CD4-positive, alpha-beta T cell treated with Interleukin-17A for 1 hour (primary cell): ENCODE measurements around the gene ZNRD2.
A peak's percentile ranks its signal among the peaks of the same experiment; 100 is the strongest.
"Not testable (repeated sequence)": the region's sequence is repeated elsewhere in the genome, so short reads cannot be mapped to it uniquely, and the experiment has no call there.

Experiments used
- DNase-seq: peaks from one replicate; pipeline ENCODE4 v3.0.0-alpha.2; 2020

Gene ZNRD2, protein sequence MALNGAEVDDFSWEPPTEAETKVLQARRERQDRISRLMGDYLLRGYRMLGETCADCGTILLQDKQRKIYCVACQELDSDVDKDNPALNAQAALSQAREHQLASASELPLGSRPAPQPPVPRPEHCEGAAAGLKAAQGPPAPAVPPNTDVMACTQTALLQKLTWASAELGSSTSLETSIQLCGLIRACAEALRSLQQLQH

DNA sequence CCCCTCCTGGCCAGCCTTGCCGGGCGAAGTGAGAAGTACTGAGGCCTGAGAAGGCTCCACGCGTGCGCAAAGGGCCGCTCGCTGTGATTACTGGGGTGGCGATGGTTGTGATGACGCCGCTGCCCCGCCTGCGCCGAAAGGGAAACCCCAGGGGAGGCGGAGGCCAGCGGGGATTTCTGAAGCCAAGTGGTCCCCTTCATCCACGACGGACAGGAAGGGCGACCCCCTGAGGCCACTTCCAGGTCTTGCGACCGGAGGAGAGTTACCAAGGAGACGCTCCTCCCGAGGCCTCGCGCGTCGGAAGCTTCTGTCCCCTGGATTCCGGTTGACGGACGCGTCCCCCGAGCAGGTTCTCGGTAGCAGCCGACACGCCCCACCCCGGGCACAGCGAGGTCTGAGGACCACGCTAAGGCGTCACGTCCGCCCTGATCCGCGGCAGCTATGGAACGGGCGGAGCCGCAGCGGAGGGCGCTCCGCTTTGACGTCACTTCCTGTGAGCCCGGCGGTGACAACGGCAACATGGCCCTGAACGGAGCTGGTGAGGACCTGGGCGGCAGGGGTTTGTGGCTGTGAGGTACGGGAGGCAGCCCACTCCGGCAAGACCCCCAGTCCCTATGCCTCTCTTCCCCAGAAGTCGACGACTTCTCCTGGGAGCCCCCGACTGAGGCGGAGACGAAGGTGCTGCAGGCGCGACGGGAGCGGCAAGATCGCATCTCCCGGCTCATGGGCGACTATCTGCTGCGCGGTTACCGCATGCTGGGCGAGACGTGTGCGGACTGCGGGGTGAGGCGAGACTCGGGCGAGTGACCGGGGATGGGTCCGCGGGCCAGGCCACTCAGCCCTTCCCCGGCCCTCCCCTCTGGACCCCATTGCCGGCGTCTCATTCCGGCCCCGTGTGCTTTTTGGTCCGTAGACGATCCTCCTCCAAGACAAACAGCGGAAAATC, at the start of gene ZNRD2:
Gene ZNRD2 (plus strand): TSS at position 505 of the 946 bp plus-strand sequence. CDS start 15 bp downstream, at position 520.
- peak; percentile 98 for DNase-seq

DNA sequence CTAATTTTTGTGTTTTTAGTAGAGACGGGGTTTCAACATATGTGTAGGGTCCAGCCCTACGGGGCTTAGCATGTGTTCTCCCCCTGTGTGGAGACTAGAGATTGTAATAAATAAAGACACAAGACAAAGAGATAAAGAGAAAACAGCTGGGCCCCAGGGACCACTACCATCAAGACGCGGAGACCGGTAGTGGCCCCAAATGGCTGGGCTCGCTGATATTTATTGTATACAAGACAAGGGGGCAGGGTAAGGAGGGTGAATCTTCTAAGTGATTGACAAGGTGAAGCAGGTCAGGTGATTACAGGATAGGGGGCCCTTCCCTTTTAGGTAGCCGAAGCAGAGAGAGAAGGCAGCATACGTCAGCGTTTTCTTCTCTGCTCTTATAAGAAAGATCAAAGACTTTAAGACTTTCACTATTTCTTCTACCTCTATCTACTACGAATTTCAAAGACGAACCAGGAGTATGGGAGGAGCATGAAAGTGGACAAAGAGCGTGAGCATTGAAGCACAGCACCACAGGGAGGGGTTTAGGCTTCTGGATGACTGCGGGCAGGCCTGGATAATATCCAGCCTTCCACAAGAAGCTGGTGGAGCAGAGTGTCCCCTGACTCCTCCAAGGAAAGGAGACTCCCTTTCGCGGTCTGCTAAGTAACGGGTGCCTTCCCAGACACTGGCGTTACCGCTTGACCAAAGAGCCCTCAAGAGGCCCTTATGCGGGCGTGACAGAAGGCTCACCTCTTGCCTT, 48.3 kb upstream of the ZNRD2 start:
- peak; percentile 63 for DNase-seq

DNA sequence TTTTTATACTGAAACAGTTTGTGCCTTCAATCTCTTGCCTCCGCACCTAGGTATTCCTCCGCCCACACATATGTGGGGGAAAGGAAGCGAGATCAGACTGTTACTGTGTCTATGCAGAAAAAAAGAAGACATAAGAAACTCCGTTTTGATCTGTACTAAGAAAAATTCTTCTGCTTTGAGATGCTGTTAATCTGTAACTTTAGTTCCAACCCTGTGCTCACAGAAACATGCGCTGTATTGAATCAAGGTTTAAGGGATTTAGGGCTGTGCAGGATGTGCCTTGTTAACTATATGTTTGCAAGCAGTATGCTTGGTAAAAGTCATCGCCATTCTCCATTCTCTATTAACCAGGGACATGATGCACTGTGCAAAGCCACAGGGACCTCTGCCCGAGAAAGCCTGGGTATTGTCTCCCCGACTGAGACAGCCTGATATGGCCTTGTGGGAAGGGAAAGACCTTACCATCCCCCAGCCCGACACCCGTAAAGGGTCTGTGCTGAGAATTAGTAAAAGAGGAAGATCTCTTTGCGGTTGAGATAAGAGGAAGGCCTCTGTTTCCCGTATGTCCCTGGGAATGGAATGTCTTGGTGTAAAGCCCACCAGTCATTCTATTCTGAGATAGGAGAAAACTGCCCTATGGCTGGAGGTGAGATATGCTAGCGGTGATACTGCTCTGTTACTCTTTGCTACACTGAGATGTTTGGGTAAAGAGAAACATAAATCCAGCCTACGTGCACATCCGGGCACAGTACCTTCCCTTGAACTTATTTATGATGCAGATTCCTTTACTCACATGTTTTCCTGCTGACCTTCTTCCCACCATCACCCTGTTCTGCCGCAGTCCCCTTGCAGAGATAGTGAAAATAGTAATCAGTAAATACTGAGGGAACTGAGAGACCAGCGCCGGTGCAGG, 47.3 kb upstream of the ZNRD2 start:
- peak; percentile 46 for DNase-seq

- not testable (repeated sequence) for DNase-seq
These were observed 46.7 kb upstream of the ZNRD2 start for GRCh38 chr11:65523631-65523968.

DNA sequence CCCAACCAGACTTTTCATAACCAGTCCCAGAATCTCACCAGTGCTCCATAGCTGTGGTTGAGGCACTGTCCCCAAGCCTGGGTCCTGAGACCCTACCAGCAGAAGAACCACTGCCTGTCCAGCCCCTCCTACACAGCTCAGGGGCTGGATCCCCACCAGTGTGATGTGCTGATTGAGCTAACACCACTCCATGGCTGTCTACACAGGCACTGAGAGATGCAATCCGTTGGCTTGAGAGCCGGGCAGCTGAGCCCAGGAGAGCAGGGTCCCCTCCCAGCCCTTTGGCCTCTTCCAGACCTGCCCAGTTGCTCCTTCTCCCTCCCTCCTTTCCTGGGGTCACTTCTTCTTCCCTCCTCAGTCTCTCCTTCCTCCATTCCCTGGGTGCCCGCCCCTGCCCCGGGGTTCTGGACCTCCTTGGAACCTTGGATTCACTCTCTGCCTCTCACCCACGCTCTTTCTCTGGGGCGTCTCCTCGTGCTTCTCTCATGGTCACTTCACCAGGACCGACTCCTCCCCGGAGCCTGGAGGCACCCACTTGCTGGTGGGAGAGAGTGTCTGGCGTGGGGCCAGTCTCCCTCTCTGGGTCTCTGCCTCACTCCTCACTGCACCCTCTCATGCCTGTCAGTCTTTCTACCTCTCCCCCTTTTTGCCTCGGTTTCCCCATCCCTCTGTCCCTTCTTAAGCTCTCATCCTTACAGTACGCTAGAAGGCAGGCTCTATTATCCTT, 46.1 kb upstream of the ZNRD2 start:
- no peak for DNase-seq

DNA sequence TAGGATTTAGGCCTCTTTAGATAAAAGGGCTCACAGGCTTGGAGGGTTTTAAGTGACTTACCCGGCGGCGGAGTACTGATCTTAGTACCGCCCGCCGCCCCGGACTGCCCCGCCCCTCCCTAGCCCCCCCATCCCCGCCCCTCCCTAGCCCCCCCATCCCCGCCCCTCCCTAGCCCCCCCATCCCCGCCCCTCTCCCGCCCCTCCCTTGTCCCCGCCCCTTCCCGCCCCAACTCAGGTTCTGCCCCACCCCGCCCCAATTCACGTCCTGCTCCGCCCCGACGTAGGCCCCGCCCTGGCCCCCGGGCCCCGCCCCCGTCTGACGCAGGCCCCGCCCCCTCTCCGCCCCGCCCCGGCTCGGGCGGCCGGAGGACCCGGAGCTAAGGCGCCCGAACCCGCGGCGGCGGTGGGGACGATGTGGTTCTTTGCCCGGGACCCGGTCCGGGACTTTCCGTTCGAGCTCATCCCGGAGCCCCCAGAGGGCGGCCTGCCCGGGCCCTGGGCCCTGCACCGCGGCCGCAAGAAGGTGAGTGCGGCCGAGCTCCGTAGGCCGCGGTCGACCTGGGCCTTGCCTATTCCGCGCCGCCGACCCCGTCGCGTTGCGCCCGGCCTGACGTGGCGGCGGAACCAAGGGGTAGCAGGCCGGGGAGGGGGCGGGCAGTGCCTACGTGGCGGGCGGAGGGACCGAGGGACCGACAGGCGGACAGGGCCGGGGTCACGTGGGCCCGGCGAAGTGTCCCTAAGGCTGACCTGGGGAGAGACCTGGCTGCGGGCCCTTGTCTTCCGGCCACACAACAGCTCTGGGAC, 45.3 kb upstream of the ZNRD2 start, which contains the start of gene SCYL1:
Gene SCYL1 (plus strand): TSS at position 343 of the 805 bp plus-strand sequence. CDS start 71 bp downstream, at position 414.
- DNase-seq = peak; percentile 87

DNA sequence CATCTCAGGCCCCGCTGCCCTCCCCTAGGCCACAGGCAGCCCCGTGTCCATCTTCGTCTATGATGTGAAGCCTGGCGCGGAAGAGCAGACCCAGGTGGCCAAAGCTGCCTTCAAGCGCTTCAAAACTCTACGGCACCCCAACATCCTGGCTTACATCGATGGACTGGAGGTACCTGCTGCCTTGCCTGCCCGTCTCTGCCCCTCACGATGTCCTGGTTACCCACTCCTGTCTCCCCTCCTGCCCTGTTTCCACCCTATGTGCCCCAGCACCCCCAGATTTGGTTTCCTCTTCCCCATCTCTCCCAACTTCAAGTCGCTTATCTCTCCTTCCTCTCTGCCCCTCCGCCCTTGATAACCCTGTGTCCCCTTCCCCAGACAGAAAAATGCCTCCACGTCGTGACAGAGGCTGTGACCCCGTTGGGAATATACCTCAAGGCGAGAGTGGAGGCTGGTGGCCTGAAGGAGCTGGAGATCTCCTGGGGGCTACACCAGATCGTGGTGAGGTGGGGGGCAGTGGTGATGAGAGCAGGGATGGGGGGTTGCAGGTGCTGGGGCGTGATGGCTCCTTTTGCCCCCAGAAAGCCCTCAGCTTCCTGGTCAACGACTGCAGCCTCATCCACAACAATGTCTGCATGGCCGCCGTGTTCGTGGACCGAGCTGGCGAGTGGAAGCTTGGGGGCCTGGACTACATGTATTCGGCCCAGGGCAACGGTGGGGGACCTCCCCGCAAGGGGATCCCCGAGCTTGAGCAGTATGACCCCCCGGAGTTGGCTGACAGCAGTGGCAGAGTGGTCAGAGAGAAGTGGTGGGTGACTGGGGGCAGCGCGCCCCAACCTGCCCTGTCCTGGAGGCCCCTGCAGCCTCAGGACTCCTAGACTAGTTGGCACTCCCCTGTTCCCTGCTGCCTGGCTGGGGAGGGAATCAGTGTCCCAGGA, 44.5 kb upstream of the ZNRD2 start:
- DNase-seq = no peak

GRCh38 chr11:65526744-65527143, 43.5 kb upstream of the ZNRD2 start:
- no peak for DNase-seq

GRCh38 chr11:65528819-65529350, 41.4 kb upstream of the ZNRD2 start:
- DNase-seq = no peak

- DNase-seq = no peak
These were observed 40.7 kb upstream of the ZNRD2 start for GRCh38 chr11:65529475-65530156.

- DNase-seq = peak; percentile 46
These were observed 40.1 kb upstream of the ZNRD2 start for GRCh38 chr11:65530157-65530496.

- DNase-seq = no peak
These were observed 37.8 kb upstream of the ZNRD2 start for GRCh38 chr11:65532388-65533064.

DNA sequence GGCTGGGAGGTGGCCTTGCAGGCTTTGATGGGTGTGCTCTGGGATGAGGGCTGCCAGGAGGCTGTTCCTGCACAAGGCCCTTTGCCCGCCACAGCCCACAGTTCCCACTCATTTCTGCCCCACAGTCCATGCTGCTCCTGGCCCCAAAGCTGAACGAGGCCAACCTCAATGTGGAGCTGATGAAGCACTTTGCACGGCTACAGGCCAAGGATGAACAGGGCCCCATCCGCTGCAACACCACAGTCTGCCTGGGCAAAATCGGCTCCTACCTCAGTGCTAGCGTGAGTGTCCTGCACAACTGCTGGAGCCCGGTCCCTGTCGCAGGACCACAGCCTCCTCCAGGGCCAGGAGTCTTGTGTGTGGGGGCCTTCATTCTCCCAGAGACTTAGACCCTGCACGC, 35.2 kb upstream of the ZNRD2 start:
- no peak for DNase-seq

DNA sequence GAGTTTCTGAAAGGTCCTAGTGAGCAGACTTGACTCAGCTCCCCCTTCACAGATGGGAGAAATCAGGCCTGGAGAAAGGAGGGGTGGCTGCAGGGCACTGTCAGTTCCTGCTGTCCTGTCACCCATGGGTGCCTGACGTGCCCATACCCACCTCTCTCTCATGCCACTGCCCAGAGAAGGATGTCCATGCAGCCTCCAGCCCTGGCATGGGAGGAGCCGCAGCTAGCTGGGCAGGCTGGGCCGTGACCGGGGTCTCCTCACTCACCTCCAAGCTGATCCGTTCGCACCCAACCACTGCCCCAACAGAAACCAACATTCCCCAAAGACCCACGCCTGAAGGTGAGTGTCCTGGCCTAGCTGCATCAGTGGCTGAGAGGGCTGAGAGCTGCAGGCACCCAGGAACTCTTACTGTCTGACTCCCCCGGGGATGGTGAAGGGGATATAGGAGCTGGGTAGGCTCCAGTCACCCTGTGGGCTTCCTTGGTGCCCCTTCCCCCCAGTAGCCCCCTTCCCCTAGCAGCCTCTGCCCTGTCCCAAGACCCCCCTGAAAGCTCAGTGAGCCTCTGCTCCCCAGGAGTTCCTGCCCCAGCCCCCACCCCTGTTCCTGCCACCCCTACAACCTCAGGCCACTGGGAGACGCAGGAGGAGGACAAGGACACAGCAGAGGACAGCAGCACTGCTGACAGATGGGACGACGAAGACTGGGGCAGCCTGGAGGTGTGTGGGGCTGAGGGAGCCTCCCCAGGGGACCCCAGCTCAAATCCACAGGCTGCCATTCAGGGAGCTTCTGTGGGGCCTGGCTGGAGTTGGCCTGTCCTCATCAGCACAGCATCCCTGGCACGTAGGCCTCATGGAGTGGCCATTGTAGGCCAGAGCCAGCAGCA, 33.6 kb upstream of the ZNRD2 start:
- DNase-seq = no peak

DNA sequence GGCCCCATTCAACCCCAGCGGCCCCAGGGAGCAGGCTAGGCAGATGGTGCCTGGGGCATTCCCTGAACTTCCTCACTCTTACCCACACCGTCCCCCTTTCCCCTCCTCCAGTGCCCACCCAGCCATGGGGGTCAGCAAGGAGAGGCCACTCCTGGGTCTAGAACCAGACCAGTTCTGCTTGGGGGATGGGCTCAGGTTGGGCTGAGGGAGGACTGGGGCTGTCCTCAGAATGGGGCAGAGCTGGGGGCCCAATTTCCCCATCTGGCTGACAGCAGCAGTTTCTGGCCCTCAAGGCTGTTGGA, 33.0 kb upstream of the ZNRD2 start:
- DNase-seq = no peak

DNA sequence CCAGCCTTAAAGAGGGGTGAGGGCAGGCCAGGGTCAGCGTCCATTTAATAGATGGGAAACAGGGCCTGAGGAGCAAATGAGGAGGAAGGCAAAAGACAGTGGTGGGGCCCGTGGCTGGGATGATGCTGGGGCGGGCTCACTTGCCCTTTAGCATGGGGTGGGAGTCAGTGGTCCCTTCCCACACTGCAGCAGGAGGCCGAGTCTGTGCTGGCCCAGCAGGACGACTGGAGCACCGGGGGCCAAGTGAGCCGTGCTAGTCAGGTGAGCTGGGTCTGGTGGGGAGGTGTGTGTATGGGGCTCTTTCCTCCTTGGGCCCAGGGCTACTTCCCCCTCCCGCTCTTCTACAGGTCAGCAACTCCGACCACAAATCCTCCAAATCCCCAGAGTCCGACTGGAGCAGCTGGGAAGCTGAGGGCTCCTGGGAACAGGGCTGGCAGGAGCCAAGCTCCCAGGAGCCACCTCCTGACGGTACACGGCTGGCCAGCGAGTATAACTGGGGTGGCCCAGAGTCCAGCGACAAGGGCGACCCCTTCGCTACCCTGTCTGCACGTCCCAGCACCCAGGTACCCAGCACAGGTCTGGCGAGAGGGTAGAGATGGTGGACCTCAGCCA, 32.6 kb upstream of the ZNRD2 start:
- no peak for DNase-seq
